ENCODE data around the gene SMTNL2. TPM values are rescaled to one million over a fixed set of nuclear protein-coding genes. Genes with fewer than 3 reads are reported as not detected.

SMTNL2 gene
- total and polyA plus RNA-seq, 9 of the 15 experiments (the other 6 are each of a cell fraction or from before 2014, with no cell fraction given) = not detected

DNA sequence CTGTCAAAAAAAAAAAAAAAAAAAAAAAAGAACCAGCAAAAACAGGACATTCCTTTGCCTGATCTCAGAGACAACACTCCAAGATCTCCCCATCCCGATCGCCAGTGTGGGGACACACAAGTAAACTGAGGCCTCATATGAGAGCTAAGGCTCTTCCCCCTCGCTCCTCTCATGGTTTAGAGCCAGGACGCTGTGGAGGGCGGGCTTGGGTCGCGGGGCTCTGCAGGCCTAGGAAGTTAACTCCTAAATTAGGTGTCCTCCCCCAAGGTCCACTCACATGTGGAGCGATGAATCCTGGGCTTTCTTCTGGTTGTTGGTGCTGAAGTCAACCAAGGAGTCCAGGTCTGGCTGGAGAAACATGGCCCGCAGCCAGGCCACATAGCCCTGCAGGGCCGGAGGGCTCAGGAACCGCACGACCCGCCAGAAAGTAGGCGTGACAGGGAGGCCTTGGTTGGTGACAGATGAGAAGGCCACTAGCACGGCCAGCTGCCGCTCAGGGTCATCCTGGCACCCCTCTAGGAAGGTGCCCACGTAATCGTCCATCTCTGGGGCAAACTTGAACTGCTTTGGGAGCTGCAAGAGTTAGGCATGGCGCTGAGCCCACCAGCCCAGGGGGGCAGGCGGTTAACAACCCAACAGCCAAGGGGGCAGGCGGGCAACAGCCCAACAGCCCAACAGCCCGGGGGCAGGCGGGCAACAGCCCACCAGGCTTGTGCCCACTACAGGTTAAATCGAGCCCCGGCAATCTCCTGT lies 34.4 kb upstream of the SMTNL2 start:
- no peak for DNase-seq (ENCODE audit: extremely low read depth in 1 of 4, low spot score in 3 of 4)
- H3K27ac ChIP-seq (ENCODE audit: extremely low read depth, low read depth, low read length) = no peak overlapping the region
- H3K36me3 ChIP-seq (ENCODE audit: control insufficient read depth, insufficient read depth, low read length) = peaks cover 87% of the 10 kb centered on the region; the same call in 2 of the 3 replicates
- no peak overlapping the region for H2AFZ ChIP-seq (ENCODE audit: low read depth, low read length)
- no peak for ATAC-seq
- H3K4me2 ChIP-seq (ENCODE audit: insufficient read depth, low read length) = no peak overlapping the region
- 93% methylated on average over 7 of the region's 25 CpGs for WGBS (ENCODE audit: insufficient coverage, low coverage, missing lambda C conversion rate)
- H3K4me3 ChIP-seq = no peak overlapping the region
- no peaks in the 10 kb centered on the region for H3K9me1 ChIP-seq (ENCODE audit: control insufficient read depth, insufficient read depth, low read length)
- no peaks in the 10 kb centered on the region for H3K9me3 ChIP-seq (replicated peaks; ENCODE audit: control insufficient read depth, insufficient read depth, low read depth, low read length)
- ChIA-PET POLR2A (no interaction called here), CTCF (ENCODE audit: low intra/inter-chr PET ratio) (no interaction called here)
- H4K20me1 ChIP-seq (replicated peaks; ENCODE audit: control insufficient read depth, insufficient read depth, low read length) = no peaks in the 10 kb centered on the region
- H3K27me3 ChIP-seq (ENCODE audit: control insufficient read depth in 2 of 2, insufficient read depth in 2 of 2, low read length in 2 of 2) = no peaks in the 10 kb centered on the region
- intact Hi-C loops (cut with micrococcal nuclease) = no loop called here
- peaks cover 0 to 41% of the 10 kb centered on the region in 2 experiments; a peak in 3 of 5 replicates for H3K4me1 ChIP-seq (replicated peaks in 1 of 2; ENCODE audit: control insufficient read depth in 2 of 2, insufficient read depth in 2 of 2, low read length in 2 of 2)
- BruUV-seq (replicated peaks) = no TSS peak
- no peak for FAIRE-seq
- peaks cover 31% of the 10 kb centered on the region for H3K79me2 ChIP-seq (ENCODE audit: control insufficient read depth, insufficient read depth, low read length)
- H3K9ac ChIP-seq (ENCODE audit: insufficient read depth in 1 of 2, low read depth in 2 of 2, low read length in 2 of 2) = 0 out of 4 replicates have a peak overlapping the region, but pooled peaks of 1 of the 2 experiments have one; percentile 6
- TF ChIP-seq ETS2 (tag; IDR thresholded peaks at IDR 0.05; ENCODE audit: borderline replicate concordance, poor library complexity, severe bottlenecking) (no peak), RBFOX2 (IDR thresholded peaks at IDR 0.05; ENCODE audit: low read depth, low read length) (peak; percentile 53; the same call in 1 of the 2 replicates), POLR2G (IDR thresholded peaks at IDR 0.05; ENCODE audit: low read depth, low read length) (peak; percentile 50)
- in situ Hi-C loops (cut with MboI) = no loop called here

DNA sequence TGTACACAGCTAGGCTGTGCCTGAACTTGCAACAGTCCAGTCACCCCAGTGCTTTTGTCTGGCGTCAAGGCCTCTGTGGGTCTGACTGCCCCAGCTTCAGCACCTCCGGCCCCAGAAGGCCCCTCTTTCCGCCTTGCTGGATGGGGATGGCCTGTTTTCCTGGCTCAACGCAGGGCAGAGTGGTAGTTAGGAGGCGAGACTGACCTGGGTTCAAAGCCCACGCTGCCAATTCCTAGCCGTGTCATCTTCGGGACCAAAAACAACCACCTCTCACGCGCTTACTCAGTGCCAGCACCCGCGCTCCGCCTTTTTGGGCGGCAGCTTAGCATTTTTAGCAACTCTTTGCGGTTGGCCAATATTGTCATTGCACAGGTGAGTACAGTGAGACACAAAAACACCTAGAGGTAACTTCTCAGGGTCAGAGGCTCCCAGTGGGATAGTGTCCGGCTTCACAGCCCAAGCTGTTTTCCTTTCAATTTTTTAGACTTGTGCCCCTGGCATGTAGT lies 33.7 kb upstream of the SMTNL2 start:
- Histone ChIP-seq H4K20me1 (replicated peaks; ENCODE audit: control insufficient read depth, insufficient read depth, low read length) (no peaks in the 10 kb centered on the region), H3K4me3 (no peak overlapping the region), H3K79me2 (ENCODE audit: control insufficient read depth, insufficient read depth, low read length) (peaks cover 37% of the 10 kb centered on the region), H2AFZ (ENCODE audit: low read depth, low read length) (no peak overlapping the region), H3K36me3 (ENCODE audit: control insufficient read depth, insufficient read depth, low read length) (peaks cover 81% of the 10 kb centered on the region; the same call in 2 of the 3 replicates), H3K9me3 (replicated peaks; ENCODE audit: control insufficient read depth, insufficient read depth, low read depth, low read length) (no peaks in the 10 kb centered on the region), H3K27me3 (ENCODE audit: control insufficient read depth in 2 of 2, insufficient read depth in 2 of 2, low read length in 2 of 2) (no peaks in the 10 kb centered on the region), H3K4me2 (ENCODE audit: insufficient read depth, low read length) (no peak overlapping the region), H3K9me1 (ENCODE audit: control insufficient read depth, insufficient read depth, low read length) (no peaks in the 10 kb centered on the region), H3K27ac (ENCODE audit: extremely low read depth, low read depth, low read length) (no peak overlapping the region), H3K9ac (ENCODE audit: insufficient read depth in 1 of 2, low read depth in 2 of 2, low read length in 2 of 2) (no peak overlapping the region), H3K4me1 (replicated peaks in 1 of 2; ENCODE audit: control insufficient read depth in 2 of 2, insufficient read depth in 2 of 2, low read length in 2 of 2) (peaks cover 0 to 41% of the 10 kb centered on the region in 2 experiments; a peak in 3 of 5 replicates)
- no peak for ATAC-seq
- ChIA-PET POLR2A (no interaction called here), CTCF (ENCODE audit: low intra/inter-chr PET ratio) (no interaction called here)
- in situ Hi-C loops (cut with MboI) (no loop called here), intact Hi-C loops (cut with micrococcal nuclease) (no loop called here)
- no peak for FAIRE-seq
- BruUV-seq (replicated peaks) = no TSS peak
- 98% methylated on average over 10 of the region's 16 CpGs for WGBS (ENCODE audit: insufficient coverage, low coverage, missing lambda C conversion rate)
- no peak for DNase-seq (ENCODE audit: extremely low read depth in 1 of 4, low spot score in 3 of 4)
- TF ChIP-seq, protein P1, sequence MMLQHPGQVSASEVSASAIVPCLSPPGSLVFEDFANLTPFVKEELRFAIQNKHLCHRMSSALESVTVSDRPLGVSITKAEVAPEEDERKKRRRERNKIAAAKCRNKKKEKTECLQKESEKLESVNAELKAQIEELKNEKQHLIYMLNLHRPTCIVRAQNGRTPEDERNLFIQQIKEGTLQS (IDR thresholded peaks at IDR 0.05) = no peak
- TF ChIP-seq, protein P1 (CRISPR knock-in tag; conservative IDR thresholded peaks at IDR 0.05) = no peak
- no peak for TF ChIP-seq NFYB (IDR thresholded peaks at IDR 0.05; ENCODE audit: extremely low read depth, insufficient read length)
- no peak for TF ChIP-seq POLR2H (tag; IDR thresholded peaks at IDR 0.05; ENCODE audit: low read depth)
- no peak for TF ChIP-seq ZFPM2 (CRISPR knock-in tag; IDR thresholded peaks at IDR 0.05)
- TF ChIP-seq, protein P2, sequence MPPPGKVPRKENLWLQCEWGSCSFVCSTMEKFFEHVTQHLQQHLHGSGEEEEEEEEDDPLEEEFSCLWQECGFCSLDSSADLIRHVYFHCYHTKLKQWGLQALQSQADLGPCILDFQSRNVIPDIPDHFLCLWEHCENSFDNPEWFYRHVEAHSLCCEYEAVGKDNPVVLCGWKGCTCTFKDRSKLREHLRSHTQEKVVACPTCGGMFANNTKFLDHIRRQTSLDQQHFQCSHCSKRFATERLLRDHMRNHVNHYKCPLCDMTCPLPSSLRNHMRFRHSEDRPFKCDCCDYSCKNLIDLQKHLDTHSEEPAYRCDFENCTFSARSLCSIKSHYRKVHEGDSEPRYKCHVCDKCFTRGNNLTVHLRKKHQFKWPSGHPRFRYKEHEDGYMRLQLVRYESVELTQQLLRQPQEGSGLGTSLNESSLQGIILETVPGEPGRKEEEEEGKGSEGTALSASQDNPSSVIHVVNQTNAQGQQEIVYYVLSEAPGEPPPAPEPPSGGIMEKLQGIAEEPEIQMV (tag; conservative IDR thresholded peaks at IDR 0.05; ENCODE audit: low read depth) = no peak
- no peak for TF ChIP-seq HNRNPH1 (optimal IDR thresholded peaks at IDR 0.05; ENCODE audit: low read depth, low read length)
